Esophagus squamous epithelium (tissue), 5 donors: ENCODE measurements around the gene HMCN2. TPM values are rescaled to one million over a fixed set of nuclear protein-coding genes. Genes with fewer than 3 reads are reported as not detected.
A peak's percentile ranks its signal among the peaks of the same experiment; 100 is the strongest.

Experiments used
- DNase-seq: peaks from one replicate; lab custom pipeline; 2025; lab: John Stamatoyannopoulos, UW
- H3K27ac ChIP-seq, 4 donors: fragments of 200-600 bp; sonication (generic); one replicate each; pipeline ENCODE4 v1.5.1; 2016 to 2019; ENCODE audit warnings: mild to moderate bottlenecking in 1 of 4
- H3K27me3 ChIP-seq, 4 donors: fragments of 200-600 bp; sonication (generic); 1 replicate in 3 of 4; 2 replicates in 1 of 4; pipeline versions ENCODE4 v1.5.1 to v1.6.0; 2017 to 2021; ENCODE audit warnings: antibody characterized with exemption in 1 of 4
- H3K36me3 ChIP-seq, 3 donors: fragments of 200-600 bp; sonication (generic); one replicate each; pipeline ENCODE4 v1.5.1; 2016 to 2019
- H3K4me1 ChIP-seq, 3 donors: fragments of 200-600 bp; sonication (generic); one replicate each; pipeline ENCODE4 v1.5.1; 2017 to 2019
- H3K4me3 ChIP-seq, 4 donors: fragments of 200-600 bp; sonication (generic); 1 replicate in 3 of 4; 2 replicates in 1 of 4; pipeline ENCODE4 v1.5.1; 2016 to 2019; ENCODE audit warnings: mild to moderate bottlenecking in 2 of 4, moderate library complexity in 1 of 4
- H3K9me3 ChIP-seq, 3 donors: fragments of 200-600 bp; sonication (generic); one replicate each; pipeline ENCODE4 v1.5.1; 2016 to 2019
- CTCF ChIP-seq, 6 experiments: fragments of 450-650 bp in 4 of 6; fragments of 200-600 bp in 2 of 6; sonication (generic) in 2 of 6; IDR thresholded peaks; one replicate each; pipeline ENCODE4 v1.5.1; 2016 to 2019; ENCODE audit warnings: antibody characterized with exemption in 6 of 6, mild to moderate bottlenecking in 4 of 6, moderate library complexity in 4 of 6
- POLR2A ChIP-seq, 4 donors: fragments of 450-650 bp; IDR thresholded peaks; one replicate each; pipeline ENCODE4 v1.6.1; 2017; ENCODE audit warnings: antibody characterized with exemption in 4 of 4, mild to moderate bottlenecking in 4 of 4, moderate library complexity in 3 of 4
- WGBS, 2 donors: methylation state at CpG; one replicate each; pipeline ENCODE4 v1.1.5; 2018; 5-methylcytosine and 5-hydroxymethylcytosine counted together
- intact Hi-C: fragments of 100-400 bp; cut with DNase I; formaldehyde crosslinking; loops from one replicate; pipeline ENCODE4 v1.15.0; 2022
- total RNA-seq, 4 donors: library from RNA; depleted of rRNA; stranded (reverse); fragments of >200 nt; gene quantifications; one replicate each; pipeline ENCODE4 v1.1.0, GENCODE V29; 2016
- donor health status: DM: yes; HTN: yes; CAD: no.

HMCN2 gene
- total RNA-seq, 4 donors from 2014 or later = 0.53 to 4.8 (median 0.78) TPM

- WGBS, 2 donors = 58 to 65% methylated on average over 5 to 15 of the region's 17 CpGs
- intact Hi-C loops = no loop called here
- DNase-seq = no peak
- TF ChIP-seq POLR2A (IDR thresholded peaks at IDR 0.05) = no peak
- no peak for TF ChIP-seq CTCF (IDR thresholded peaks at IDR 0.05)
- Histone ChIP-seq H3K9me3 (no peaks in the 10 kb centered on the region), H3K27me3 (peaks cover 0 to 23% (median 0%) of the 10 kb centered on the region in 4 donors), H3K36me3 (no peaks in the 10 kb centered on the region), H3K4me1 (peaks cover 0 to 49% (median 29%) of the 10 kb centered on the region in 3 donors), H3K27ac (peak overlapping the region; percentile 51 to 87 (median 80)), H3K4me3 (no peak overlapping the region)
Measured at GRCh38 chr9:130303613-130304055, 38.1 kb downstream of the HMCN2 start.

- no peak for TF ChIP-seq CTCF (IDR thresholded peaks at IDR 0.05)
- no peak for TF ChIP-seq POLR2A (IDR thresholded peaks at IDR 0.05)
- WGBS, 2 donors = 18 to 63% methylated on average over 2 to 7 of the region's 7 CpGs
- no peak for DNase-seq
- intact Hi-C loops = no loop called here
- peak overlapping the region in 3 of 4 donors; percentile 77 to 87 (median 83) for H3K27ac ChIP-seq
- peaks cover 0 to 49% (median 29%) of the 10 kb centered on the region in 3 donors for H3K4me1 ChIP-seq
- H3K27me3 ChIP-seq = peaks cover 0 to 23% (median 0%) of the 10 kb centered on the region in 4 donors
- no peaks in the 10 kb centered on the region for H3K36me3 ChIP-seq
- no peaks in the 10 kb centered on the region for H3K9me3 ChIP-seq
- no peak overlapping the region for H3K4me3 ChIP-seq
Measured at GRCh38 chr9:130304116-130304515, 38.6 kb downstream of the HMCN2 start.

GRCh38 chr9:130304643-130305042, 39.1 kb downstream of the HMCN2 start:
- no peak overlapping the region for H3K4me3 ChIP-seq
- intact Hi-C loops = no loop called here
- no CpG with 5 or more reads among the region's 19 CpGs for WGBS, 2 donors
- no peaks in the 10 kb centered on the region for H3K9me3 ChIP-seq
- no peaks in the 10 kb centered on the region for H3K36me3 ChIP-seq
- peak overlapping the region in 3 of 4 donors; percentile 77 to 87 (median 83) for H3K27ac ChIP-seq
- no peak for DNase-seq
- peaks cover 0 to 23% (median 0%) of the 10 kb centered on the region in 4 donors for H3K27me3 ChIP-seq
- no peak for TF ChIP-seq POLR2A (IDR thresholded peaks at IDR 0.05)
- TF ChIP-seq CTCF (IDR thresholded peaks at IDR 0.05) = no peak
- peaks cover 0 to 49% (median 29%) of the 10 kb centered on the region in 3 donors for H3K4me1 ChIP-seq

- no peak for DNase-seq
- Histone ChIP-seq H3K4me3 (no peak overlapping the region), H3K36me3 (no peaks in the 10 kb centered on the region), H3K4me1 (peaks cover 0 to 49% (median 29%) of the 10 kb centered on the region in 3 donors), H3K27ac (peak overlapping the region; percentile 19 to 87 (median 80)), H3K9me3 (no peaks in the 10 kb centered on the region), H3K27me3 (peaks cover 0 to 23% (median 0%) of the 10 kb centered on the region in 4 donors)
- 27 to 40% methylated on average over 1 to 2 of the region's 4 CpGs for WGBS, 2 donors
- intact Hi-C loops = no loop called here
- TF ChIP-seq CTCF (IDR thresholded peaks at IDR 0.05) = no peak
- TF ChIP-seq POLR2A (IDR thresholded peaks at IDR 0.05) = no peak
Measured at GRCh38 chr9:130305381-130305780, 39.8 kb downstream of the HMCN2 start.

DNA sequence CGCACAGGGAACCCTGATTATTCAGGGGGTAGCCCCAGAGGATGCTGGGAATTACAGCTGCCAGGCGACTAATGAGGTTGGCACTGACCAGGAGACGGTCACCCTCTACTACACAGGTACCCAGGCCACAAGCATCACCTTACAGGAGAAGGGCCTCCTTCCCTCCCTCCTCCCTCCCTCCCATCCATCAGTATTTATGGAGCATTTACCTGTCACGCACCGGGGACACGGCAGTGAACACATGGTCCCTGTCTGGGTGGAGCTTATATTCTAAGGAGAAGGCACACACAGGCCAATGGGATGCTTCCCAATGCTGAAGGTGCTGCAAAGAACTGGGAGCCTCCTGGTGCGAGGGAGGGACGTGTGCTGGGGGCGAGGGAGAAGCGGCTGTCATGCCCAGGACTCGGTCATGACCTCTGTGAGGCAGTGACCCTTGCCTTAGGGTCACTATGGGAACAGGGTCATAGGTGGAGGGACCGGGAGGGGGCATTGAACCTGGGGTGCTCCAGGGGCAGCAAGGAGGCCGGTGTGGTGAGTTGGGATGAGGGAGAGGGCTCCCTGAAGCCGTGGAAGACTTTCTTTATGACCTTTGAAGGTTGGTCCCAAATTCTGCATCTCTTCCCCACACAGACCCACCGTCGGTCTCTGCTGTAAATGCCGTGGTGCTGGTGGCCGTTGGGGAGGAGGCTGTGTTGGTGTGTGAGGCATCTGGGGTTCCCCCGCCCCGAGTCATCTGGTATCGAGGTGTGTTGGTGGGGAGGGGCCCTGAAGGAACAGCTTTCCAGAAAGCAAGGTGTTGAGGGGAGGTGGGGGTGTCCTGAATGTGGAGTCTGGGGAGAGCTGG, 41.5 kb downstream of the HMCN2 start:
- intact Hi-C loops = no loop called here
- H3K27me3 ChIP-seq = peaks cover 0 to 17% (median 0%) of the 10 kb centered on the region in 4 donors
- WGBS, 2 donors = 53 to 73% methylated on average over 18 of the region's 21 CpGs
- DNase-seq = no peak
- H3K27ac ChIP-seq = no peak overlapping the region
- no peak for TF ChIP-seq POLR2A (IDR thresholded peaks at IDR 0.05)
- TF ChIP-seq CTCF (IDR thresholded peaks at IDR 0.05) = no peak
- H3K9me3 ChIP-seq = no peaks in the 10 kb centered on the region
- H3K4me3 ChIP-seq = no peak overlapping the region
- H3K4me1 ChIP-seq = peaks cover 0 to 36% (median 24%) of the 10 kb centered on the region in 3 donors
- H3K36me3 ChIP-seq = no peaks in the 10 kb centered on the region
